BLaER1 treated with 17β-estradiol and CSF1 and Interleukin-3, amounts not matched to agents 10 nM and 100 nM (cell line): ENCODE results near the gene GOLGA8J.
A peak's percentile ranks its signal among the peaks of the same experiment; 100 is the strongest.

ENCODE experiments used
- H3K27ac ChIP-seq, 11 experiments: shearing (Covaris generic); formaldehyde crosslinking; 2 replicates each; pipeline ENCODE4 v1.8.1; 2022
- H3K27me3 ChIP-seq, 11 experiments: shearing (Covaris generic); formaldehyde crosslinking; 2 replicates each; pipeline ENCODE4 v1.8.1; 2022
- H3K36me3 ChIP-seq, 11 experiments: shearing (Covaris generic); formaldehyde crosslinking; 2 replicates each; pipeline ENCODE4 v1.8.1; 2022
- H3K4me1 ChIP-seq, 10 experiments: shearing (Covaris generic); formaldehyde crosslinking; 2 replicates each; pipeline ENCODE4 v1.8.1; 2022
- H3K4me2 ChIP-seq, 11 experiments: shearing (Covaris generic); formaldehyde crosslinking; 2 replicates each; pipeline ENCODE4 v1.8.1; 2022
- H3K4me3 ChIP-seq, 10 experiments: shearing (Covaris generic); formaldehyde crosslinking; 2 replicates each; pipeline ENCODE4 v1.8.1; 2022
- H3K9ac ChIP-seq, 11 experiments: shearing (Covaris generic); formaldehyde crosslinking; 2 replicates each; pipeline ENCODE4 v1.8.1; 2022
- H3K9me3 ChIP-seq, 11 experiments: shearing (Covaris generic); formaldehyde crosslinking; replicated peaks in 1 of 11; 2 replicates each; pipeline ENCODE4 v1.8.1; 2022
- H4K20me1 ChIP-seq, 11 experiments: shearing (Covaris generic); formaldehyde crosslinking; 2 replicates each; pipeline ENCODE4 v1.8.1; 2022
- Cebpa-rat ChIP-seq, 11 experiments: shearing (Covaris generic); IDR thresholded peaks; 2 replicates each; pipeline ENCODE4 v1.8.1; 2022

The GOLGA8J gene

GRCh38 chr15:30046430-30046829 lies 36.3 kb upstream of the GOLGA8J start:
- Histone ChIP-seq H3K4me1 (no peaks in the 10 kb centered on the region), H3K27ac (no peak overlapping the region), H3K4me3 (no peak overlapping the region), H4K20me1 (no peaks in the 10 kb centered on the region), H3K36me3 (no peaks in the 10 kb centered on the region), H3K9me3 (no peaks in the 10 kb centered on the region), H3K27me3 (no peaks in the 10 kb centered on the region), H3K9ac (no peak overlapping the region), H3K4me2 (no peak overlapping the region)
- TF ChIP-seq Cebpa-rat (IDR thresholded peaks at IDR 0.05), result no peak

- H3K4me2 ChIP-seq, result no peak overlapping the region
These were observed 27.2 kb upstream of the GOLGA8J start for GRCh38 chr15:30055604-30056003.

GRCh38 chr15:30056166-30056565 lies 26.6 kb upstream of the GOLGA8J start:
- no peaks in the 10 kb centered on the region for H3K27me3 ChIP-seq
- no peak overlapping the region for H3K4me3 ChIP-seq
- H3K9me3 ChIP-seq, result no peaks in the 10 kb centered on the region
- no peaks in the 10 kb centered on the region for H3K36me3 ChIP-seq
- no peak overlapping the region for H3K27ac ChIP-seq
- H3K9ac ChIP-seq, result no peak overlapping the region
- TF ChIP-seq Cebpa-rat (IDR thresholded peaks at IDR 0.05), result no peak
- H4K20me1 ChIP-seq, result no peaks in the 10 kb centered on the region
- H3K4me2 ChIP-seq, result no peak overlapping the region
- H3K4me1 ChIP-seq, result no peaks in the 10 kb centered on the region

More at GRCh38 chr15:30055604-30056003, 27.2 kb upstream of the GOLGA8J start:
- Histone ChIP-seq H4K20me1 (no peaks in the 10 kb centered on the region), H3K9ac (no peak overlapping the region), H3K4me3 (no peak overlapping the region), H3K36me3 (no peaks in the 10 kb centered on the region), H3K27me3 (no peaks in the 10 kb centered on the region), H3K27ac (no peak overlapping the region), H3K4me1 (no peaks in the 10 kb centered on the region), H3K9me3 (no peaks in the 10 kb centered on the region)
- TF ChIP-seq Cebpa-rat (IDR thresholded peaks at IDR 0.05), result no peak

- TF ChIP-seq Cebpa-rat (IDR thresholded peaks at IDR 0.05), result no peak
- Histone ChIP-seq H3K27ac (no peak overlapping the region), H3K27me3 (no peaks in the 10 kb centered on the region)
These were observed 23.0 kb upstream of the GOLGA8J start for GRCh38 chr15:30059771-30060170.

GRCh38 chr15:30062881-30063280 lies 19.9 kb upstream of the GOLGA8J start:
- Histone ChIP-seq H3K27ac (no peak overlapping the region), H4K20me1 (no peaks in the 10 kb centered on the region), H3K27me3 (no peaks in the 10 kb centered on the region), H3K4me1 (peaks cover 0 to 9% (median 7%) of the 10 kb centered on the region in 10 experiments; a peak in 11 of 20 replicates), H3K36me3 (no peaks in the 10 kb centered on the region), H3K4me3 (no peak overlapping the region), H3K9ac (no peak overlapping the region), H3K9me3 (peaks cover 0 to 3% (median 2%) of the 10 kb centered on the region in 11 experiments; a peak in 7 of 22 replicates), H3K4me2 (no peak overlapping the region)
- no peak for TF ChIP-seq Cebpa-rat (IDR thresholded peaks at IDR 0.05)

More at GRCh38 chr15:30059771-30060170, 23.0 kb upstream of the GOLGA8J start:
- no peaks in the 10 kb centered on the region for H3K9me3 ChIP-seq
- no peaks in the 10 kb centered on the region for H4K20me1 ChIP-seq
- no peak overlapping the region for H3K4me2 ChIP-seq
- H3K9ac ChIP-seq, result no peak overlapping the region
- peaks cover 0 to 9% (median 7%) of the 10 kb centered on the region in 10 experiments; a peak in 11 of 20 replicates for H3K4me1 ChIP-seq
- H3K36me3 ChIP-seq, result no peaks in the 10 kb centered on the region
- H3K4me3 ChIP-seq, result no peak overlapping the region

- Histone ChIP-seq H3K27me3 (no peaks in the 10 kb centered on the region), H3K27ac (no peak overlapping the region)
These were observed 18.8 kb upstream of the GOLGA8J start for GRCh38 chr15:30063835-30064546.

GRCh38 chr15:30065025-30065801 lies 17.5 kb upstream of the GOLGA8J start:
- Histone ChIP-seq H3K4me2 (no peak overlapping the region), H3K4me1 (peaks cover 0 to 9% (median 7%) of the 10 kb centered on the region in 10 experiments; a peak in 11 of 20 replicates), H3K36me3 (no peaks in the 10 kb centered on the region), H3K9ac (no peak overlapping the region), H4K20me1 (no peaks in the 10 kb centered on the region), H3K4me3 (no peak overlapping the region), H3K9me3 (peaks cover 0 to 5% (median 4%) of the 10 kb centered on the region in 11 experiments; a peak in 7 of 22 replicates), H3K27ac (no peak overlapping the region), H3K27me3 (no peaks in the 10 kb centered on the region)
- no peak for TF ChIP-seq Cebpa-rat (IDR thresholded peaks at IDR 0.05)

More at GRCh38 chr15:30063835-30064546, 18.8 kb upstream of the GOLGA8J start:
- Histone ChIP-seq H3K36me3 (no peaks in the 10 kb centered on the region), H3K9ac (no peak overlapping the region), H3K4me1 (peaks cover 0 to 9% (median 7%) of the 10 kb centered on the region in 10 experiments; a peak in 11 of 20 replicates), H3K9me3 (peaks cover 0 to 5% (median 4%) of the 10 kb centered on the region in 11 experiments; a peak in 7 of 22 replicates), H4K20me1 (no peaks in the 10 kb centered on the region), H3K4me2 (peak overlapping the region in 7 of 11 experiments; percentile 16 to 45 (median 32); a peak in 10 of 22 replicates), H3K4me3 (no peak overlapping the region)
- no peak for TF ChIP-seq Cebpa-rat (IDR thresholded peaks at IDR 0.05)

- Histone ChIP-seq H3K4me1 (peaks cover 0 to 9% (median 7%) of the 10 kb centered on the region in 10 experiments; a peak in 11 of 20 replicates), H3K4me3 (no peak overlapping the region), H3K9me3 (peaks cover 0 to 5% (median 4%) of the 10 kb centered on the region in 11 experiments; a peak in 7 of 22 replicates), H3K36me3 (no peaks in the 10 kb centered on the region), H3K27me3 (no peaks in the 10 kb centered on the region), H3K27ac (no peak overlapping the region), H4K20me1 (no peaks in the 10 kb centered on the region), H3K4me2 (no peak overlapping the region), H3K9ac (no peak overlapping the region)
- TF ChIP-seq Cebpa-rat (IDR thresholded peaks at IDR 0.05), result no peak
These were observed 14.4 kb upstream of the GOLGA8J start for GRCh38 chr15:30068326-30068725.

GRCh38 chr15:30072630-30073029 lies 10.1 kb upstream of the GOLGA8J start:
- no peak for TF ChIP-seq Cebpa-rat (IDR thresholded peaks at IDR 0.05)
- Histone ChIP-seq H3K27ac (no peak overlapping the region), H3K4me1 (no peaks in the 10 kb centered on the region), H3K27me3 (no peaks in the 10 kb centered on the region), H3K36me3 (no peaks in the 10 kb centered on the region), H3K9ac (no peak overlapping the region), H4K20me1 (no peaks in the 10 kb centered on the region), H3K9me3 (peaks cover 0 to 5% (median 4%) of the 10 kb centered on the region in 11 experiments; a peak in 7 of 22 replicates), H3K4me3 (no peak overlapping the region), H3K4me2 (no peak overlapping the region)
